ENCODE data around the gene BPGM.

The BPGM gene

GRCh38 chr7:134720091-134720935 lies 73.7 kb downstream of the BPGM start:
- no peak for DNase-seq (ENCODE audit: low spot score)

DNA sequence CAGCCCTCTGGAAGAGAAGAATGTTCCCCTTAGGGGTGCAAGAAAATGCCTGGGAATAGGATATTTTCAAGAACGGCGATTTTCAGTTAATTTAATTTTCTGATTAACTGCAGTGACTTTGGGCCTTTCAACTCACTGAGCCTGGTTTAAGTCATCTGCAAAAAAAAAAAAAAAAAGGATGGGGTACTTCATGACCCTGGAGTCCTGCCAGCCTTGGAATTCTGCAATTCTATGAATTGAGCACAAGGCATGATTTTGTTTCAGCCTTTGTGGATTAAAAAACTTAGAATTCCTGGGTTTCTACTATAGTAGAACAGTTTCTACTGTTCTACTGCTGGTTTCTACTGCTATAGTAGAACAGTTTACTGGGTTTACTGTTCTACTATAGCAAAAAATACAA lies 74.5 kb downstream of the BPGM start:
- DNase-seq (ENCODE audit: low spot score): no peak

DNA sequence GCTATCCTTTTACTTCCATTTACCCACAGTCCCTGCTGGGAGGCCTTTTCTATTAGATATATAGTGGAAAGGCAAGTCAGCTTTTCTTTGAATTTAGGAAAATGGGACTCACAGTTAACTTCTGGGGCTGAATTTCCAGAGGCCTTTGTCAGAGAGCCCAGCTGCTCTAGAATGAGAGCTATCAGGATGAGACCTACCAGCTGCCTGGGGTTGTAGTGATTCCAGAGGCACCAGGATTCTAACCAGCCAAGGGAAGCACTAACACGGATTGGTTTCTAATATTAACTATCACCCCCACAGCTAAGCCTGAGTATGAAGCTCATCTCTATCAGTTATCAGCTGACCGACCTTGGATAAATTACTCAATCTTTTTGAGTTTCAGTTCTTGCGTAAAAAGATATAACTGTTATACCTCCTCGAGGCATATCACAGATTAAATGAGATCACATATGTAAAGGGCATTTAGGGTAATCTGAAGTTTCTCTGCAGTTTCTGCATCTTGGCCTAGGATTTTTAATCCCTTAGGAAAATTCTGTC lies 76.2 kb downstream of the BPGM start:
- no peak for DNase-seq (ENCODE audit: low spot score)

- DNase-seq (ENCODE audit: low spot score): no peak
Measured at GRCh38 chr7:134723892-134724291, 77.2 kb downstream of the BPGM start.

GRCh38 chr7:134724606-134725005 lies 78.0 kb downstream of the BPGM start:
- peak; percentile 30 for DNase-seq (ENCODE audit: low spot score)

GRCh38 chr7:134726581-134726980 lies 79.9 kb downstream of the BPGM start:
- DNase-seq (ENCODE audit: low spot score): no peak

- no peak for DNase-seq (ENCODE audit: low spot score)
Measured at GRCh38 chr7:134727711-134728110, 81.1 kb downstream of the BPGM start.
